ENCODE results near the gene GPR150.
A peak's percentile ranks its signal among the peaks of the same experiment; 100 is the strongest.

GPR150 gene

GRCh38 chr5:95620030-95620869 is at the start of gene GPR150:
GPR150 (plus strand) TSS chr5:95620087; CDS start chr5:95620276, 189 bp downstream.
- DNase-seq (ENCODE audit: low read depth): peak; percentile 37

GRCh38 chr5:95572016-95572415 is 47.9 kb upstream of the GPR150 start:
- no peak for DNase-seq (ENCODE audit: low read depth)

GRCh38 chr5:95581576-95581975 is 38.3 kb upstream of the GPR150 start:
- DNase-seq (ENCODE audit: low read depth): no peak

- DNase-seq (ENCODE audit: low read depth): no peak
Observed at GRCh38 chr5:95583992-95584391, 35.9 kb upstream of the GPR150 start.

GRCh38 chr5:95590880-95591279 is 29.0 kb upstream of the GPR150 start:
- DNase-seq (ENCODE audit: low read depth): no peak

- DNase-seq (ENCODE audit: low read depth): peak; percentile 67
Observed at GRCh38 chr5:95591490-95591901, 28.4 kb upstream of the GPR150 start.

GRCh38 chr5:95595289-95595931 is 24.5 kb upstream of the GPR150 start:
- DNase-seq (ENCODE audit: low read depth): no peak

GRCh38 chr5:95599252-95599651 is 20.6 kb upstream of the GPR150 start:
- no peak for DNase-seq (ENCODE audit: low read depth)

GRCh38 chr5:95600557-95600956 is 19.3 kb upstream of the GPR150 start:
- DNase-seq (ENCODE audit: low read depth): peak; percentile 58

- no peak for DNase-seq (ENCODE audit: low read depth)
Observed at GRCh38 chr5:95605786-95606185, 14.1 kb upstream of the GPR150 start.

GRCh38 chr5:95606419-95606818 is 13.5 kb upstream of the GPR150 start:
- DNase-seq (ENCODE audit: low read depth): no peak

GRCh38 chr5:95609711-95610110 is 10.2 kb upstream of the GPR150 start:
- DNase-seq (ENCODE audit: low read depth): peak; percentile 76

- DNase-seq (ENCODE audit: low read depth): no peak
Observed at GRCh38 chr5:95610546-95610945, 9.3 kb upstream of the GPR150 start.

GRCh38 chr5:95611396-95611795 is 8.5 kb upstream of the GPR150 start:
- DNase-seq (ENCODE audit: low read depth): no peak

GRCh38 chr5:95613514-95613913 is 6.4 kb upstream of the GPR150 start:
- no peak for DNase-seq (ENCODE audit: low read depth)

GRCh38 chr5:95615164-95615467 is 4.8 kb upstream of the GPR150 start:
- no peak for DNase-seq (ENCODE audit: low read depth)

- DNase-seq (ENCODE audit: low read depth): no peak
Observed at GRCh38 chr5:95617057-95617456, 2.8 kb upstream of the GPR150 start.

- no peak for DNase-seq (ENCODE audit: low read depth)
Observed at GRCh38 chr5:95619096-95619495, 791 bp upstream of the GPR150 start.

- no peak for DNase-seq (ENCODE audit: low read depth)
Observed at GRCh38 chr5:95619514-95620029, 315 bp upstream of the GPR150 start.

GRCh38 chr5:95620870-95621838 is 1.3 kb downstream of the GPR150 start:
- peak; percentile 12 for DNase-seq (ENCODE audit: low read depth)

GRCh38 chr5:95621839-95622629 is 2.1 kb downstream of the GPR150 start:
- no peak for DNase-seq (ENCODE audit: low read depth)
